GM18511 (cell line): ENCODE results near the gene CGB1.

Source experiments
- ATAC-seq: cut with Tn5 transposase; IDR thresholded peaks from one replicate; pipeline ENCODE4 v1.9.1; 2021; ENCODE audit warnings: mild to moderate bottlenecking, moderate library complexity; ENCODE audit not compliant: unreplicated experiment

The CGB1 gene

DNA sequence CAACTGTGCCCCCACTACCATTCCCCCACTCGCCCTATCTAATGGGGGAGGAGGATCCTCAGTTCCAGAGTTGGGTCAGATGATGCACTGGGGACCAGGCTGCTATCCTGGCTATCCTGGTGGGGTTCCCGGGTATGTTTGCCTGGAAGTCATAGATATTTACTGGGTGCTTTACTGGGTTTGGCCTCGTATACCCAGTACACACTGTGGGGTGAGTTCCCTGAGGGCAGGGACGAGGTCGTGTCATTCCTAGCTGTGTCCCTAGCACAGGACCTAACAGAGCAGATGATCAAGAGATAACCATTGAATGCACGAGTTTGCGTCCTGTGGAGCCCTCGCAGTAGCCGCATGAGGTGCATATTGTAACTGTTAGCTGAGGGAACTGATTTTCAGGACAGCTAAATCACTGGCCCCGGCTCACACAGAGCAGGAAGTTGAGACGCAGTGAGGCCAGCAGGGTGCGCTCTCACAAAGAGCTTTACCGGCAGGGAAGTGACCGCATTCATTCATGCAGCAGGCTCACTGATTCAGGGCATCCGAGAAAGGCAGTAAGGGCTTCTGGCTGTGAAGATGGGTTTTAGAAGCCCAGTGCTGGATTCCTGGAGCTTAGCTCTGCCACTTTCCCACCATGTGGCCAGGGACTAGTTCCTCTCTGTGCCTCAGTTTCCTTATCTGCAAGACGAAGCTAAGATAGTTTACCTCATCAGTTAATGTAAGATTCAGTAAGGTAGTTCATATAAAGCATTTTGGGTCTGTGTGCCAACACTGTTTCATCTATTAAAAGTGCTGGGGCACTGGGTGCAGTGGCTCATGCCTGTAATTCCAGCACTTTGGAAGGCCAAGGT lies 37.0 kb downstream of the CGB1 start:
- no peak for ATAC-seq

DNA sequence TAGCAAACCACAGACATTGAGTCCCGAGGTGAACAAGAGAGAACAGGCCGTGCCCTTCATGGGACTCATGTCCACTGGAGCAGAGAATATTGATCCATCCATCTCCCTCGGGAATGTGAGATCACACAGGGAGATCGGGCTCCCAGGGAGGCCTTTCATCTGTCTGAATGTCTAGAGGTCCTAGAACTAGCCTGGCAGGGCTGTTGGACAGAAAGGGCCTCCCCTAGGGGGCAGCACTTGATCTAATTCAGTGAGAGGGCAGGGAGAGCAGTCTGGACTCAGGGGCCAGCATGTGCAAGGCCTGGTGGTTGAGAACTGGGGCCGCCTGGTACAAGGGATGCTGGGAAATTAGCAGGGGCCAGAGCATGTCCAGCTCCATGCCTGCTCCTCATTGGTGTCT lies 38.7 kb downstream of the CGB1 start:
- ATAC-seq, result no peak

GRCh38 chr19:48994035-48994386 lies 42.7 kb downstream of the CGB1 start:
- no peak for ATAC-seq

DNA sequence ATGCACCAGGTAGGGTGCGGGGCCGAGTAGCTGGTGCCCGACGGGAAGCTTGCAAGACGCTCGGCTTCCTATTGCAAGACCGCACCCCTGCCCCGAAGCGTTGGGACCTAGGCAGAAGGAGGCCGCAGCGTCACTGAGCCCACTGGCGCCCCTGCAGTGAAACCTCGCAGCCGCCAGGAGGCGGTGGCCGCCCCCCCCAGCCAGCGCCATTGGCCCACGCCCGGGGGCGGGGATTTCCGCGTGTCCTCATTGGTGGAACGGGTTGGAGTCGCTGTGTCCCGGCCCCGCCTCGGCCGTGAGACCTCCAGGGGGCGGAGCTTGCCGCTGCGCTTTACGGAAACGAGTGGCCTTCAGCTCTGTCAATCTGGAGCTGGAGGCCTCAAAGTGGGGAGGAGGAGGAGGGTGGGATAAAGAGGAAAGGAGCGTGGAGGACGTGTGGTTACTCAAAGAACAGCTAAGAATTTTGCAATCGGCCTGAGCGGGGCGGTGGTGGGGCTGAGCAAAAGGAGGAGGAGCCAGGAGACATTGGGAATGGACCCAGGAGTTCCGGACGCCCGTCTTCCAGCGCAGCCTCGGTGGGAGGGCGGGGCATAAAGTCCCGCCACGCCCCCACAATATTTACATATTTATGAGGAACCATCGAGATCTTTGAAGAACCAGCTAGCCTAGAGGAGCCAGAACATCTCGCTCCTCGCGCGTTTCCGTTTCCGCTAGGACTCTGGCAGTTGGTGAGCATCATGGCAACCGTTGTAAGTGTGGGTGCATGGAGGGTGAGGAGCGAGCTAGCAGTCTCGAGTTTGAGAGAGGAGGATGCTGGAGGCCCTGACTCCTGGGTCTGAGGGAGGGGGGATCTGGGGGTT lies 43.3 kb downstream of the CGB1 start, which contains the start of the genes GYS1 and RUVBL2:
Gene GYS1 (minus strand): TSS at position 135 of the 860 bp plus-strand sequence. CDS start 197 bp downstream, outside the sequence.
Gene RUVBL2 (plus strand): TSS at position 713 of the 860 bp plus-strand sequence. CDS start 25 bp downstream, at position 738.
- ATAC-seq, result peak; percentile 89

DNA sequence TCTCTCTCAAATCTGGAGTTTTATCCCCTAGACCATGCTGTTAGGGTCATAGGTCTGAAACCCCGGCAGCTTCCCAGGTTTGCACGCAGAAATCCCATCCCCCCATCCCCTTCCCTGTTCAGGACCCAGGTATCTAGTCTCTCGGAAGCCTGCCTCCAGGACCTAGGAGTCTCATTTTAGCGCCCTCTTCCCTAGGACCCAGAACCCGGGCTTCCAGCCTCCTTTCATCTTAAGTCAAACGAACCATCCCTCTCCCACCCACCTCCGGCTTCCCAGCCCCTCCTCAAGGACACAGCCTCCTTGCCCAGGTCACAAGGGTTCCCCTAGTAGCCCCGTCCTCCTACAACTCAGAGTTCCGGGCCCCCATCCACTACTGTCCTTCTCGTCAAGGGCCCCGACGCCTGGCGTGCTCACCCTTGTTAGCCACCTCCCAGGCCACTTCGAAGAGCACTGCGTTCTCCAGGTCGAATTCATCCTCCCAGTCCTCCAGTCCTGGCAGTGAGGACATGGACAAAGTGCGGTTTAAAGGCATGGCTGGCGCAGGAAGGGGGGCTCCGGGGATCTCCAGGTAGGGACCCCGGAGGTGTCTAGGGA lies 44.0 kb downstream of the CGB1 start:
- ATAC-seq, result no peak

GRCh38 chr19:48991873-48992580 lies 44.7 kb downstream of the CGB1 start:
- no peak for ATAC-seq

GRCh38 chr19:48991011-48991609 lies 45.6 kb downstream of the CGB1 start:
- no peak for ATAC-seq

DNA sequence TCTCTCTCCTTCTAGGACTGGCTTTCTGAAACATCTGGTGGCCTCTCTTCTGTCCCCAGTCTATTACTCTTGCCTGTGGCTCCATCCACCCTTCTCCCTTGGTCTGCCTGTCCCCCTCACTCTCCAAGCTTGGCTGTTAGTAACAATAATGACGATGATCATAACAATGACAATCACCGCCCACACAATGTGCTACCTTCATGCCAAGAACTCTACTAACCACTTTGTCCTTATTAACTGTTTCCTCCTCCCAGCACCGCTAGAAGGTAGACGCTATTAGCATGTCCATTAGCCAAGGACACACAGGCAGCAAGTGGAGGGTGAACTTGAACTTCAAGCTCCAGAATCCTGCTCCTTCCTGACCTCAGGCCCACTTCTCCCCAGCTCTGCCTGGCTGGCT lies 46.3 kb downstream of the CGB1 start:
- ATAC-seq, result no peak

DNA sequence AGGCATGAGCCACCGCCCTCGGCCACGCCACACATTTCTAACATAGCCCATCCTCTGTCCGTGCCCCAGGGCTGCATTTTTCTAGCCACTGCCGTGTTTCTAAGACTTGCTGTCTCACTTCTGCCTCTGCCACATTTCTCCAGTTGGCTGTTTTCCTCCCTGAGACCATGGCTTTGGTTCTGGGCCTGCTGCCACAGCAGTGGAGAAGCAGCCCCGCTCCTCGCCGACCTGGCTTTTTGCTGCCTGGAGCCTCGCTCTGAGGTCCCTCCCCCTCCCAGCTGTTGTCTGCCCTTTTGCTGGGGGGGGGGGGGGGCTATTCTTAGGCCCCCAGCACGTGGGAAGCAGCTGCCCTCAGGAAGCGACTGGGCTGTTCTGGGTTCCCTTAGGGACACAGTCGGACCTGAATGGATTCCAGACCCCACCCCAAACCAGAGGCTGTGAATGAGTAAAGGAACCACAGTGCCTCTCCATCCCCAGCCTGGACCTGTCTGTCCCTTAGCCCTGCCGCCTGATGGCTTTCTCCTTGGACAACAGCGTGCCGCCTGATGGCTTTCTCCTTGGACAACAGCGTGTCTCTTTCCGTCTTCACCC lies 46.9 kb downstream of the CGB1 start:
- ATAC-seq, result no peak

- no peak for ATAC-seq
These were observed 47.8 kb downstream of the CGB1 start for GRCh38 chr19:48988860-48989259.

DNA sequence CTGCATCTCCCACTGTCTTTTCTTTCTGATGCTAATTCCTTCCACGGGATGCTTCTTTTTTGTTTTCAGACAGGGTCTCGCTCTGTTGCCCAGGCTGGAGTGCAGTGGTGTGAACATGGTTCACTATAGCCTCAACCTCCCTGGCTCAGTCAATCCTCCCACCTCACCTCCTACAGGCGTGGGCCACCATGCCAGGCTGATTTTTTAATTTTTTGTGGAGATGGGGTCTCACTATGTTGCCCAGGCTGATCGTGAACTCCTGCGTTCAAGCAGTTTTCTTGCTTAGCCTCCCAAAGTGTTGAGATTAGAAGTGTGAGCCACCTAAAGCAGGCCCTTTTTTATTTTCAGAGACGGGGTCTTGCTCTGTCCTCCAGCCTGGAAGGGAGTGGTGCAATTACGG lies 48.4 kb downstream of the CGB1 start:
- no peak for ATAC-seq

DNA sequence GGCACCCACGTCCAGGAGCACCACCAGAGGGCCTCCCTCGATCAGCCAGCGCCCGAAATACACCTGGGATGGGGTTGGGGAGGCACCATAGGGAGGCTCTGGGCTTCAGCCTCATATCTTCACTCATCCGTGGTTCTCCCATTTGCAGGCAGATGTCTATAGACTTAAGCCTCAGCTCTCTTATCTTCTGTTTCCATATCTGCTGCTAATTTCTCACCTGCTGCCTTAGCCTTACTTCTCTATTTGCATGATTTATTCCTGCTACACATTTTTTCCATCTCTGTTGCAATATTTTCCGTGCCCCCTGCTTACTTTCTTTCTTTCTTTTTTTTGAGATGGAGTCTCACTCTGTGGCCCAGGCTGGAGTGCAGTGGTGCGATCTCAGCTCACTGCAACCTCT lies 49.4 kb downstream of the CGB1 start:
- no peak for ATAC-seq

GRCh38 chr19:48986211-48986610 lies 50.5 kb downstream of the CGB1 start:
- ATAC-seq, result no peak

GRCh38 chr19:48985711-48986110 lies 51.0 kb downstream of the CGB1 start:
- no peak for ATAC-seq
